ENCODE measurements around the gene CASP10.

The CASP10 gene

GRCh38 chr2:201257956-201258665, 75.2 kb downstream of the CASP10 start:
- no peaks in the 10 kb centered on the region for H3K27me3 ChIP-seq (ENCODE audit: control insufficient read depth, insufficient read depth, low read length)

DNA sequence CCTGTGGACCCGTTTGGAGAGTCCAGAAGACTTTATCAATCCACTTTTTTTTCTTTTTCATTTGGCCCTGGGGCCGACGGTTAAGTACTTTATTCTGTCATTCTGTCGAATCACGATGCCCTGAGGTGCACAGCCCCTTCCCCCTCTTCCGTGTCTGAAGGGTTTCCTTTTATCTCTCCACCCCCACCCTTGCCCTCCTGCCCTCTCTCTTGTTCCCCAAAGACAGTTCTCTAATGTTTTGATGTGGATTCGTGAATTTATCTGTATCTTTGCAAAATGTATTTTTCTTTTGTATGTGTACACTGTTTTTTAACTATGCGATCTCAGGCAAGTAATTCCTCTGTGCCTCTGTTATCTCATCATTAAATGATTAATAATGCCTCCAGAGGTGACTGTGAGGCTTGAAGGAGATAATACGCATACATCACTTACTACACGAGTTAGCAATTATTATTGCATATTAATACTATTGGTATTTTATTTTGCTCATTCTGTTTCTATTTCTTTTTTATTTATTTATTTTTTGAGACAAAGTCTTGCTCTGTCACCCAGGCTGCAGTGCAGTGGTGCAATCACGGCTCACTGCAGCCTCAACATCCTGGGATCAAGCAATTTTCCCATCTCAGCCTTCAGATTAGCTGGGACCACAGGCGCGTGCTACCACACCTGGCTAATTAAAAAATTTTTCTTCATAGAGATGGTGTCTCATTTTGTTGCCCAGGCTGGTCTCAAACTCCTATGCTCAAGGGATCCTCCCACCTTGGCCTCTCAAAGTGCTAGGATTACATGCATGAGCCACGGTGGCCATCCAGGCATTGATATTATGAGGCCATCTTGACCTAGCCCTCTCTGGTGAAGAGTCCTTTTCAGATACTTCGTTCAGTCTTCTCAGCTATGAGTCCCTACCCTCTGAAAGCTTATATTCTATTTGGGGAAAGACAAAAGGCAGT, 76.0 kb downstream of the CASP10 start:
- Histone ChIP-seq H3K27ac (peak overlapping the region; percentile 61), H3K9me3 (ENCODE audit: control insufficient read depth, low read length) (no peaks in the 10 kb centered on the region), H3K36me3 (ENCODE audit: control insufficient read depth, insufficient read depth, low read length) (no peaks in the 10 kb centered on the region), H3K4me3 (ENCODE audit: low read depth, low read length) (peak overlapping the region; percentile 73), H3K4me2 (ENCODE audit: low read length) (peak overlapping the region; percentile 87), H3K79me2 (no peaks in the 10 kb centered on the region), H3K4me1 (peaks cover 10% of the 10 kb centered on the region), H3K9ac (no peak overlapping the region), H3K27me3 (ENCODE audit: control insufficient read depth, insufficient read depth, low read length) (no peaks in the 10 kb centered on the region), H2AFZ (peak overlapping the region; percentile 86)
- TF ChIP-seq, protein P1, sequence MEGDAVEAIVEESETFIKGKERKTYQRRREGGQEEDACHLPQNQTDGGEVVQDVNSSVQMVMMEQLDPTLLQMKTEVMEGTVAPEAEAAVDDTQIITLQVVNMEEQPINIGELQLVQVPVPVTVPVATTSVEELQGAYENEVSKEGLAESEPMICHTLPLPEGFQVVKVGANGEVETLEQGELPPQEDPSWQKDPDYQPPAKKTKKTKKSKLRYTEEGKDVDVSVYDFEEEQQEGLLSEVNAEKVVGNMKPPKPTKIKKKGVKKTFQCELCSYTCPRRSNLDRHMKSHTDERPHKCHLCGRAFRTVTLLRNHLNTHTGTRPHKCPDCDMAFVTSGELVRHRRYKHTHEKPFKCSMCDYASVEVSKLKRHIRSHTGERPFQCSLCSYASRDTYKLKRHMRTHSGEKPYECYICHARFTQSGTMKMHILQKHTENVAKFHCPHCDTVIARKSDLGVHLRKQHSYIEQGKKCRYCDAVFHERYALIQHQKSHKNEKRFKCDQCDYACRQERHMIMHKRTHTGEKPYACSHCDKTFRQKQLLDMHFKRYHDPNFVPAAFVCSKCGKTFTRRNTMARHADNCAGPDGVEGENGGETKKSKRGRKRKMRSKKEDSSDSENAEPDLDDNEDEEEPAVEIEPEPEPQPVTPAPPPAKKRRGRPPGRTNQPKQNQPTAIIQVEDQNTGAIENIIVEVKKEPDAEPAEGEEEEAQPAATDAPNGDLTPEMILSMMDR (IDR thresholded peaks at IDR 0.05), result no peak

More at GRCh38 chr2:201257956-201258665, 75.2 kb downstream of the CASP10 start:
- Histone ChIP-seq H3K79me2 (no peaks in the 10 kb centered on the region), H3K4me3 (ENCODE audit: low read depth, low read length) (peak overlapping the region; percentile 73), H3K27ac (peak overlapping the region; percentile 61), H3K36me3 (ENCODE audit: control insufficient read depth, insufficient read depth, low read length) (no peaks in the 10 kb centered on the region), H3K4me1 (peaks cover 10% of the 10 kb centered on the region), H2AFZ (peak overlapping the region; percentile 86), H3K4me2 (ENCODE audit: low read length) (peak overlapping the region; percentile 87), H3K9ac (no peak overlapping the region), H3K9me3 (ENCODE audit: control insufficient read depth, low read length) (no peaks in the 10 kb centered on the region)
- TF ChIP-seq, protein P1 (IDR thresholded peaks at IDR 0.05), result no peak

GRCh38 chr2:201260302-201260800, 77.4 kb downstream of the CASP10 start, which contains the start of gene CASP8:
TSS of gene CASP8 (plus strand) at chr2:201260536. CDS start at chr2:201266487, 5,951 bp downstream.
- Histone ChIP-seq H3K4me1 (peaks cover 10% of the 10 kb centered on the region), H3K9ac (no peak within 1 kb of the TSS), H3K4me3 (ENCODE audit: low read depth, low read length) (no peak within 1 kb of the TSS)

DNA sequence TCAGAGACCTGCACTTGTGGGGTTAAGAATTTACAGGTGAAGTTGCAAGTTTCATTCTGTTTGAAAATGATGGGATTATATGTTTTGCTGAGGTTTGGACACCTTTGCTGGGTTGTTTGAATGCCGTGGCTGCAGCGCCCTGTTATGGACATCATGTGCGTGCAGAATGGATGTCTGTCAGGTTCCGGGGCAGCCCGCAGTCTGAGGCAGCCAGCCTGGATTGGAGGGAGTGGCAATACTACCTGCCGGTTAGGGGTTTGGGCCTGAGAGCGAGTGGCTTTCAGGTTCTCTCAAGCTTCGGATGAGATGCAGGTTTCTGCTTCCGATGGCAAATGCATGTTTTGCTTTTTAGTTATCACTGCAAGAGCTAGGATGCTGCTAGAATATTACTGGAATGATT, 78.5 kb downstream of the CASP10 start:
- Histone ChIP-seq H3K4me2 (ENCODE audit: low read length) (no peak overlapping the region), H3K4me3 (ENCODE audit: low read depth, low read length) (no peak overlapping the region), H3K4me1 (peaks cover 10% of the 10 kb centered on the region), H3K9ac (no peak overlapping the region), H3K79me2 (no peaks in the 10 kb centered on the region), H3K36me3 (ENCODE audit: control insufficient read depth, insufficient read depth, low read length) (no peaks in the 10 kb centered on the region), H2AFZ (no peak overlapping the region), H3K9me3 (ENCODE audit: control insufficient read depth, low read length) (no peaks in the 10 kb centered on the region), H3K27ac (no peak overlapping the region), H3K27me3 (ENCODE audit: control insufficient read depth, insufficient read depth, low read length) (no peaks in the 10 kb centered on the region)
- TF ChIP-seq, protein P1 (IDR thresholded peaks at IDR 0.05), result no peak

More at GRCh38 chr2:201260302-201260800, 77.4 kb downstream of the CASP10 start, which contains the start of gene CASP8:
- H3K79me2 ChIP-seq, result no peaks in the 10 kb centered on the region
- no peaks in the 10 kb centered on the region for H3K9me3 ChIP-seq (ENCODE audit: control insufficient read depth, low read length)
- TF ChIP-seq, protein P1 (IDR thresholded peaks at IDR 0.05), result no peak
- H3K27me3 ChIP-seq (ENCODE audit: control insufficient read depth, insufficient read depth, low read length), result no peaks in the 10 kb centered on the region
- peak within 1 kb of the TSS; percentile 45 for H3K27ac ChIP-seq
- H3K4me2 ChIP-seq (ENCODE audit: low read length), result peak within 1 kb of the TSS; percentile 1
- peak within 1 kb of the TSS; percentile 23 for H2AFZ ChIP-seq
- no peaks in the 10 kb centered on the region for H3K36me3 ChIP-seq (ENCODE audit: control insufficient read depth, insufficient read depth, low read length)
